ENCODE data around the gene TMEM267.
"Not testable (repeated sequence)": the region's sequence is repeated elsewhere in the genome, so short reads cannot be mapped to it uniquely, and the experiment has no call there.

The TMEM267 gene

DNA sequence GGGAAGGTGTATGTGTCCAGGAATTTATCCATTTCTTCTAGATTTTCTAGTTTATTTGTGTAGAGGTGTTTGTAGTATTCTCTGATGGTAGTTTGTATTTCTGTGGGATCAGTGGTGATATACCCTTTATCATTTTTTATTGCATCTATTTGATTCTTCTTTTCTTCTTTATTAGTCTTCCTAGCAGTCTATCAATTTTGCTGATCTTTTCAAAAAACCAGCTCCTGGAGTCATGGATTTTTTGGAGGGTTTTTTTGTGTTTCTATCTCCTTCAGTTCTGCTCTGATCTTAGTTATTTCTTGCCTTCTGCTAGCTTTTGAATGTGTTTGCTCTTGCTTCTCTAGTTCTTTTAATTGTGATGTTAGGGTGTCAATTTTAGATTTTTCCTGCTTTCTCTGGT, 42.1 kb downstream of the TMEM267 start:
- not testable (repeated sequence) for DNase-seq

DNA sequence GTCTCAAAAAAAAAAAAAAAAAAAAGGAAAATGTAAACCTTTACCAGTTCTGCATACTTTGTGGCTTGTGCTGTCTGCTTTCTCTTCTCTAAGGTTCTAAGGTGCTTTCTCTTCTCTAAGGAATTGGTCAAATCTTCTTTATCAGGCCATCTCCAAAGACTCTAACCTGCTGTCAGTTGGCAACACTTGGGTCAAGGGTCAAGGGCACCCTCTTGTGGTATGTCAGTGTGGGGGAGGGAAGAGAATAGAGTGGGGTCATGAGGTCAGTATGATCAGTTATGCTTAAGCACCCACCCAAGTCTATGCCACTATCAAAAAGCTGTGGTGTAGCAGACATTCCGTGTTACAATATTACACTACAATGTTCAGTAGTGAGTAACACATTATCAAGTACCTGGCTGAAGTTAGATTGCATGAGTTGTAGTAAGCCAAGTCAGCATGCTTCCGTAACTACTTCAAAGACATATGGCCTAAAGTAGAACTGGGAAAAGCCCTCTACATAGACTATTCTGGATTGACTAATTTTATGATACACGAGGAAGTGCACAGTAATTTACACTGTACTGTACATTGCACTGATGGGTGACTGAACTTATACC, 46.5 kb downstream of the TMEM267 start:
- DNase-seq: no peak

DNA sequence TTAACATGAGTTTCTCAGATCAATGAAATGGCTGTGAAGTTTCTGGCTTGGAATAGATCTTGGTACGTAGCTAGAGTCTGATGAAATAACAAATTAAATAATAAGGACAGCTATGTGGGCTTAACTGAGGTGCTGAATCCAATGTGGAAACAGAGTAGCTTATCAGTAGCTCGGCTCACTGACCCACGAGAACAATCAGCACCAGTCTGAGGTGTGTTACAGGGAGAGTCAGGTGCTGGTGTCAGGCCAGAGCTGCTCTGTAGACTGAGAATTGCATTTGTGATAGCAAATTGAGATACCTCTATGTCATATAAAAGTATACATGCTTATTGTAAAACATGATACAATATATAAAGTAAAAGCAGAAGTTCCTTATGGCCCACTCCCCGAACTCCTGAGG, 50.3 kb downstream of the TMEM267 start:
- no peak for DNase-seq

DNA sequence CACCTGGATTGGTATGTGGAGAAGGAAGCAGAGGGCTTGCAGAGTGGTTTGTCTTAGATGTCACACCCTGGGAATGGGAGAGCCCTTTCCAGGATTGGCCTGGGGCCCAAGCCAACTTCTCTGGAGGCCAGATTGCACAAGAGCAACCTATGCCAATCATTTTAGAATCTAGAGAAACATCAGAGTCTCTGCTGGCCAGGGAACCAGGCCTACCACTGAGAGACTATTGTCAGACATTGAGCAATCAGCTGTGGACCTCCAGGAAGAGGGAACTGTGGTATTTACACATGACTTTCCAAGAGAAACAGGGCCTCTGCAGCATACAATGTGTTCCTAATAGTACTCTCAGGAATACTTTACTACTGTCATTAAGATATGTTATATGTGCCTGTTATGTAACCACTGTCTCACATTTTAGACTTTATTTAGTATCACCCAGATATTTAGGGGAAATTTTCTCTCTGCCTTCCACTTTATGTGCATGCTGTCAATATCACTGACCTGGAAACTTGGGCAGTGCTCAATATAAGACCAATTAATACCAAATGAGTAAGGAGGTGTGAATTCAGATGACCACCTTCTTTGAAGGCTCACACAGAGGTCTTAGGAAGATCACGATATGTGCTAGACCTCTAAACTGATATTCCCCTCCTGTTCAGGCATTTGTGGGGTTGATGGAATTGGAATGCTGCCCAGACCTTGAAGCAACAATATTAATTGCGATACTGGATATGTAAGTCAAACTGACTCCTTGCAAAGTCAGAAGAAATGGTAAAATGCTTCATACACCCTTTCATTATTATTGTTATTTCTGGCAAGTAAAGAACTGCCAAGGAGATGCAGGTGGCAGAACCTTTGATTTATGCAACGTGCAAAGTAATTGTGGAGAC, 50.9 kb downstream of the TMEM267 start:
- DNase-seq: peak; percentile 7 to 28

DNA sequence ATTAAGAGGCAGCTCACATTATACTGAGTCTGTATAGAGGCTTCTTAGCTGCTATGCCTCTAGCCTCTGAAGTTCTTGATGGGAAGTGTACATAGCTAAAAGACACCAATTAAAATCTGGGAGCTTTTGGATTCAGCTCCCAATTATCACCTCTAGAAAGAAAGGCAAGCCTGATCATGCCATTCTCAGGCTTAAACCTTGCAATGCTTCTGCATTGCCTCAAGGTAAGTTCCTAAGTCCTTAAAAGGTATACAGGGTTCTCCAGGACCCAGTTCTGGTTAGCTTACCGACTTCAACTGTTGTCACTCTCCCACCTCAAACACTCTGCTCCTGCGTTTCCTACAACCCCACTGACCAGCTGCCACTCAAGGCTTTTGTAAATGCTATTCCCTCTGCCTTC, 54.0 kb downstream of the TMEM267 start:
- DNase-seq: no peak

DNA sequence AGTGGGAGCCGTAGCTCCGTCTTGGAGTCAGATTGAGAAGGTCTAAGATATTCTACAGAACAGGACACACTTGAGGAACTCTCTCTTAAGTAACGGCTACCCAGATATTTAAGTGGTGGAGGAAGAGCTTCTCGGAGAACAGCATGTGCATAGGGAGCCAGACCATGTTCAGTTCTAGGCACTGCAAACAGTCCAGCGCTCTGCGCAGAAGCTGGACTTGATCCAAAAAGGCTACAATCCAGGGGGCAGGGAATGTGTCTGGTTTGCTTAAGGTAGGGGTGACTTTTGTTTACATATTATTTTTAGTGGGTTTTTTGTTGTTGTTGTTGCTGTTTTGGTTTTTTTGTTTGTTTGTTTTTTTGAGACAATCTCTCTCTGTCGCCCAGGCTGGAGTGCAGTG, 54.6 kb downstream of the TMEM267 start:
- DNase-seq: no peak

DNA sequence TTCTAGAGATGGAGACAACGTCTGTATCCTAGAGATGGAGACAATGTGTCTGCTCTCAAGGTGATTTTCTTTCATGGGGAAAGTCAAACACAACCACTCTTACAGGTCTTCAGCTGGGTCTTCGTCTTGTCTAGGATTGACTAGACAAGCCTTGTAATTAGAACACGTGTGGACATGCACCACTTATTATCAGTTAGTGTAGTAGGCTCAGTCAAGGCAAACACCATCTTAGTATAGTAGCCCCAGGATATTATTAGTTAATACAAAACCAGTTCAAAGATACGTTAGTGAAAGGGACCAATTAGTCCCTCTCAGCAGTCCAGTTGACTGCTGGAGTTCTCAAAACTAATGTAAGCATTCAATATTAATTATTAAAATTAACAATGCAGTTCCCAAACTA, 56.4 kb downstream of the TMEM267 start:
- no peak for DNase-seq

DNA sequence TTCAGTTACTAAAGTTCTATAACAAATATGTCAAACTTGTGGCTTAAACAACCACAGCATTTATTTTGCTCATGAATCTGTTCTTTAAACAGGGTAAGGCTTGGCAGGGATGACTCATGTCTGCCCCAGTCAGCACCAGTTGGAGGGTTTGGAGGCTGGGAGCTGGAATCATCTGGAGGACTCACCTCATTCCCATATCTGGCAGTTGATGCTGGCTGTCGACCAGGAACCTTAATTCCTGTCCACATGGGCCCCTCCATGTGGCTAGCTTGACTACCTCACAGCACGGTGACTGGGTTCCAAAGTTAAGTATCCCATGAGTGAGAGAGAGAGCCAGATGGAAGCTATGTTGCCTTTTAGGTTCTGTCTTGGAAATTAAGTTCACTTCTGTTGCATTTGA, 57.7 kb downstream of the TMEM267 start:
- no peak for DNase-seq

DNA sequence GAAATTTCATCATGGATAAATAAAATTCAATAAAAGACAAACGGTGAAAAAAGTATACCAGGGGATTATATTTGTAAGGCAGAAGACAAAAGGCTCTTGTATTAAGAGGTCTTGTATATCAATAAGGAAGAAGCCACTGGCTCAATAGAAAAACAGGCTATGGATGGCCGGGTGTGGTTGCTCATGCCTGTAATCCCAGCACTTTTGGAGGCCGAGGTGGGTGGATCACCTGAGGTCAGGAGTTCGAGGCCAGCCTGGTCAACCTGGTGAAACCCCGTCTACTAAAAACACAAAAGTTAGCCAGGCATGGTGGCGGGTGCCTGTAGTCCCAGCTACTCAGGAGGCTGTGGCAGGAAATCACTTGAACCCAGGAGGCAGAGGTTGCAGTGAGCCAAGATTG, 60.6 kb downstream of the TMEM267 start:
- not testable (repeated sequence) for DNase-seq

DNA sequence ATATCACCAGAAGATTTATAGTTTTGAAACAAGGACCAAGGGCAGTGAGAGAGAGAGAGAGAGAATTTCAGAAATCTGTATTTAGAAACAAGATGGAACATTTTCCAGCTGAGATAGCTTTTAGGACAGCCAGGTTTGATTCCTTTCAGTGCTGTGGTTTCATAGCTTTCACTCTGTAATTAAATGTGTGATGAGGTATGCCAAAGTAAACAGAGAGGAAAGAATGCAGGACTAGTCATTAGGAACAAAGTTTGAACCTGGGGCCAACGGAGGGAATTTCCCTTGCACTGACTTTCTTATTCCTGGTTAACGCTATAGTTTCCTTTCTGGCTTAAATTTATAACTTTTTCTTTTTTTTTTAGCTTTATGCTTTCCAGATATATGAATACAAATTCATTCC, 61.5 kb downstream of the TMEM267 start:
- no peak for DNase-seq

DNA sequence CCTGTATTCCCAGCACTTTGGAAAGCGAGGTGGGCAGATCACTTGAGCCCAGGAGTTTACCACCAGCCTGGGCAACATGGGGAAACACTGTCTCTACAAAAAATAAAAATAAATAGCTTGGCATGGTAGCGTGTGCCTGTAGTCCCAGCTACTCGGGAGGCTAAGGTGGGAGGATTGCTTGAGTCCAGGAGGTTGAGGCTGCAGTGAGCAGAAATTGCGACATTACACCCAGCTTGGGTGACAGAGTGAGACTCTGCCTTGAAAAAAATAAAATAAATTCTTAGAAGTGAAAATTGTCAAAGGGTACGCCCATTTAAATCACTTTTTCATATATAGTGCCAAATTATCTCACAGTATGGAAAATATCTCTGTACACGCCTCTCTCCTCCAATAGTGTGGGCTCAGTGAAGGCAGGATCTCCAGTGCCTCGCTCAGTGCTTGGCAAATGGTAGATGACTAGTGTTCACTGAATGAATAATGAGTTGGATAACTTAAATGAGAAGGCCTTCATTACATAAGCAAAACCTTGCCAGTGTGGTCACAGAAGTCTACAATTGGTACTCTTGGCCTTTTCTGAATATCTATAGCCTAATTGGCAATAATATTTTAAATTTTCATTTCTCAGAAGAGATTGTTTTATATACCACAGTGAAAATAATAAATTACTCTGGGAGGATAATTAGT, 62.1 kb downstream of the TMEM267 start:
- no peak for DNase-seq

DNA sequence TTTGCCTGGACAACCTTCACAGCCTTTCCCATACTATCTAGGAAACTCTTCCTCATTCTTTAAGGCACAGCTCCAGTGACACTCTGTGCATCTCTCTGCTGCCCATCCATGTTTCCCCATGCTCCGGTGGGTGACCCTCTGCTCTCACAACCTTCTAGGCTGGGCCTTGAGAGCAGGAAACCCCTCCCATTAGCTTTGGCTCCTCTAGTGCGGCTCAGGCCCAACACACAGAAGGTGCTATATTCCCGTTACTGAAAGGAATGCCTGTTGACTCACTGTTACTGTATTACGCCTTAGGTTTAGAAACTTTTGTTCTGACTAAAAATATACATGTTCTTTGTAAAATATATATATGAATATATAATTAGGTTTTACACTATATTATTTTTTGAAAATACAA, 63.4 kb downstream of the TMEM267 start:
- DNase-seq: no peak

DNA sequence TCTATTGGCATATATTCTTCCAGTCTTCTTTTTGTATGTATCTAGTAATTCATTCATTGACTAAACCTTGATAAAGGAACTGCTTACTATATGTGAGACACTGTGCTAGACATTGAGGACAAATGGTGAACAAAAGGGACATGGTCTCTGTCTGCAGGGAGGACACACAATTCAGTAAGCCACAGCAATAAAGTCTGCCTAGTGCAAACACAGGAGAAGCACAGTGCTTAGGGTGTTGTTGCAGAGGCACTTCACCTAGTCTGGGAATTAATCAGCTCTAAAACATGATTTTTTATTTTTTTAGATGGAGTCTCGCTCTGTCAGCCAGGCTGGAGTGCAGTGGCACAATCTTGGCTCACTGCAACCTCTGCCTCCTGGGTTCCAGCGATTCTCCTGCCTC, 65.1 kb downstream of the TMEM267 start:
- DNase-seq: no peak

DNA sequence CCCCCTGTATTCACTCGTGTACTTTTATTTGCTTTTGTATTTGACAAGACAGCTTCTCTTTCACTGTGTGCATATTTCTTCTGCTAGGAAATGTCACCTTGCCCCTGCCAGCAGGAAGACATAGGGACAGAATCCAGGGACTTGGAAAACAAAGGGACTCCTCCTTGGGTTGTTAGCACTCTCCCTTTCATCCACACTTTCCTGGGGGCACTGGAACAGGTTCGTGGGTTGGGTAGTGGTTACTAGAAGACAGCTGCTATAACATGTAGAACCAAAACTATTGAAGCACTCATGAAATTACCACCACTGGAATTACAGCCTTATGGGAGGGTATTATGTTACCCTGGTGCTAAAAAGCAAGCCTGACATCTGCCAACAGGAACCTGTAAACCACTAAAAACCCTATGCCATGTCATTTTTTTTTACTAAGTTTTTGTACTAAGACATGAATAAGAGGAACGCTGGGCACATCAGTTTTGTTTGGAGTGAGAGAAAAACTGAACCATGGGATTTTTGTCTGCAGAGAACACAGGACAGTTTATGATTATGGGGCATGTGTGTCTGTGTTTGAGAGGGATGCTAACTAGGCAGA, 66.8 kb downstream of the TMEM267 start:
- no peak for DNase-seq

DNA sequence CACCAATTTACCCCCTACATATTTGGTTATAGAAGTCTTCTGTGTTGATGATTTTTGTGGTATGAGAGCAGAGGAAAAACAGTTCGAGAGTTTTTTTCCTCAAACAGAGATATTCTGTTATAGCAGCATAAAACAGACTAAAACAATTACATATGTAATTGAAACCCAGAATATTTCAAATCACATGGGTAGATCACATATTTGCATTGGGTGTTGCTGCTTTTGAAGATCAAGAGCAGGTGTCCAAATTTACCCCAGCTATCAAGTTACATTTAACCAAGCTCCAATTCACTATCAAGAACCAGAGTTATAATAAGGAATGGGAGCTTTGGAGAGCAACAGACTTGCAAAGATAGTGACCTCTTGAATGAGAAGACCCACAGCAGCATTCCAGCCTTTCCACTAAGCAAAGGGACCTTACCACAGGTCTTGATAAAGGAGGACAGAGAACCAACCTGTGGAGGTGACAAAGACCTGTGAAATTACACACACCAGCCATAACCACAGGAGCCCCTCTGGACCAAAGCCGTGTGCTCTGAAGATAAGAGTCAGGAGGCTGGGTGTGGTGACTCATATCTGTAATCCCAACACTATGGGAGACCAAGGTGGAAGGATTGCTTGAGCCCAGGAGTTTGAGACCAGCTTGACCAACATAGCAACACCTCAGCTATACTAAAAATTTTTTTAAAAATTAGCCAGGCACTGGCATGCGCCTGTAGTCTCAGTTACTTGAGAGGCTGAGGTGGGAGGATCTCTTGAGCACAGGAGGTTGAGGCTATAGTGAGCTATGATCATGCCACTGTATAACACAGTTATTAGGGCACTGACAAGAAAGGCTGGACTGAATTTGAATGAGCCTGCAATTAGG, 67.5 kb downstream of the TMEM267 start:
- DNase-seq: no peak

DNA sequence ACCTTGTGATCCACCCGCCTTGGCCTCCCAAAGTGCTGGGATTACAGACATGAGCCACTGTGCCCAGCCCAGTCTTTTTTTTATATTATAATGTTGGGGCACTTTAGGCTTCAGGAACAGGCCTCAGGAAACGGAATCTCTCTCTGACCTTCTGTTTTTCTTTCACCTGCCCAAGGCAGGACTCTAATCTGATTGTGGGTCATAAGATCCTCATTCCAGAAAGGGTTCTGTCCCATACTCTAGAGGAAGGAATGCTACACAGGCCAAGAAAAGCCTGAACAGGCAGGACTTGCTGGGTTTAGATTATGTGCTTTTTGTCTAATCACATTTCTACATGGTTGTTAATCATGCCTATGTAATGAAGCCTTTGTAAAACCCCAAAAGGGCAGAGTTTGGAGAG, 69.7 kb downstream of the TMEM267 start:
- no peak for DNase-seq

DNA sequence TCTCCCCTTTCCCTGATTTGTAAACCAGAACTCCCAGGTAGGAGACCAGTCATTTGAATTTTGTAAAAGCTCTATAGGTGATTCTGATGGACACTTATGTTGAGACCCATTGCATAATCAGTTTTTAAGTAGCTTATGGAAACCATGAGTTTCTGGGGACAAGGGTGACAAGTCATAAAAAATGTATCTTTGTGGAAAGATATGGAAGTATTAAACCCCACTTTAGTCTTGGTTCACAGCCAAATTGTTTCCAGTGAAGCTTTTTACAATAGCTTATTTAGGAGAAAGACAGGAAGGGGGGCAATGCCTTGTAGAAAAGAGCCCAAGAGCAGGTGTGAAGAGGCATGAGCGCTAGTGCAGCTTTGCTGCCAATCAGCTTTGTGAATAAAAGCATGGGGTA, 71.0 kb downstream of the TMEM267 start:
- no peak for DNase-seq

DNA sequence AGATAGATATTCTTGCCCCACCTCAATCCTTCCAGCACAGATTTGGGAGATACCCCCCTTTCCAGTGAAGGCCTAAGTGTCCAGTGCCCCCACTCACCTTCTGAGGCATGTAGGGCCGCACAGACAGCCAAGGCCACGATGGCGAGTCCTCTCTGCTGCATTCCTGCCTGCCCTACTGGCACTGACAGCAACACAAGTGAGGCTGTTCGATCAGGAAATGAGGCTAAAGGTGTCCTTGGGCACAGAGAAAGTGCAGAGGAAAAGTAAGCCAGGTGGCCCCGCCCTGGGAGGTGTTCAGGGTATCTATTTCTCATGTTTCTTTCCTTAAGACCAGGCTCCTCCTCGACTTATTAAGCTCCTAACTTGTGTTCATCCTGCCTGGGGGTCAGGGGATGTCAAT, 71.5 kb downstream of the TMEM267 start, which contains the start of gene CCL28:
Gene CCL28, minus strand, starts transcription at position 236 of the 400 bp plus-strand sequence. Its CDS starts 75 bp downstream, at position 161.
- no peak for DNase-seq

DNA sequence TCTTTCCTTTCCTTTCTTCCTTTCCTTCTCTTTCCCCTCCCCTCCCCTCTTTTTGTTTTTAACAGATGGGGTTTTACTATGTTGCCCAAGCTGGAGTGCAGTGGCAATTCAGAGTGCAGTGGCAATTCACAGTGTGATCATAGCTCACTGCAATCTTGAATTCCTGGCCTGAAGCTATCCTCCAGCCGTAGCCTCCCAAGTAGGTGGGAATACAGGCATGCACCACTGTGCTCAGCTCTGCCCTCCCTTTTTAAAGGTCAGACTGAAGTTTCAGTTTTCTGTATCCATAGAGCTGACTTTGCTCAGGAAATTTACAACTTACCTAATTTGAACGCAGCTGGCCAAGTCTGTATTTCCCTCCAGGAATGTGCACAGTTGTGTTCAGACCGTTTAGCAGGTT, 72.2 kb downstream of the TMEM267 start:
- no peak for DNase-seq

DNA sequence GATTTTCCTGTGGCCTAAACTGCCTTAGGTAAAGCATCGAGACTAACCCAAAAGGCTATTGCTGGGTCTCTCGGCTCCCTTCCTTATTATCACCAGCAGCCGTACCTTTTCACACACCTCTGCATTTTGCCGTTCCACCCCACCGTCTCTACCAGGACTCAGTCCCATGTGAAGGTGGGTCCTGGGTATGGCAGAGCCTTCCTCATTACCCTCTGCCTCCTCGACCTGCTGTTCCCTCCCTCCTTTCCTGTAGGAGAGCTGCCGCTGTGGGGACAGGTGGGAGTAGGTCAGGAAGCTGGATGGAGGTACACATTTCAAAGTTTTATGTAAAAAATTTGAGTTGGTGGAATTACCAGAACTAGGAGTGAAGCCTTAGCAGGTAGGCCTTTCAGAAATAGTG, 73.3 kb downstream of the TMEM267 start:
- DNase-seq: no peak

DNA sequence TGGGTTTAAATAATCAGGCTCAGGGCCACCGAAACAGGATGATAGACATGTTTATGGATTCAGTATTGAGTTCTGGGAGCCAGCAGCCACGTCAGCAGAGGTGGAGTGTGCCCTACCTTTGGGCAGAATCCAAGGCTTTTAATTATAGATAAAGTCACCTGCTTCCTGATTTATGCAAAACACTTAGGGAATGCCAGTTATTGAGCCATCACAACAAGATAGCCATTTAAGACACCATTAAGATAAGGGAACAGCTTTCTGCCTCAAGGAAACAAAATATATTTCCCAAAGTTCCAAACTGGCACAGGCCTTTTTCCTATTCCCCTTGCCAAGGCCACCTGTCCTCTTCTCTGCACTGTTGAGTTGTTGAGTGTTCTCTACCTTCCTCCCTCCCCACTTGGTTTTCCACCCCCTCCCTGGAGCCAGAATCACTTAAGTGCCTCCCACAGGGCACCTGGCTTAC, 73.8 kb downstream of the TMEM267 start:
- DNase-seq: no peak

DNA sequence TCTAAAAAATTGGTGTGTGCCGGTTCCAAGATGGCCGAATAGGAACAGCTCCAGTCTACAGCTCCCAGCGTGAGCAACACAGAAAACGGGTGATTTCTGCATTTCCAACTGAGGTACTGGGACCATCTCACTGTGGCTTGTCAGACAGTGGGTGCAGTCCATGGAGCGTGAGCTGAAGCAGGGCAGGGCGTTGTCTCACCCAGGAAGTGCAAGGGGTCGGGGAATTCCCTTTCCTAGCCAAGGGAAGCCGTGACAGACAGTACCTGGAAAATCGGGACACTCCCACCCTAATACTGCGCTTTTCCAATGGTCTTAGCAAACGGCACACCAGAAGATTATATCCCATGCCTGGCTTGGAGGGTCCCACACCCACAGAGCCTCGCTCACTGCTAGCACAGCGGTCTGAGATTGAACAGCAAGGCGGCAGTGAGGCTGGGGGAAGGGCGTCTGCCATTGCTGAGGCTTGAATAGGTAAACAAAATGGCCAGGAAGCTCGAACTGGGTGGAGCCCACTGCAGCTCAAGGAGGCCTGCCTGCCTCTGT, 81.1 kb downstream of the TMEM267 start:
- not testable (repeated sequence) for DNase-seq

Measured in Kasumi-1 (cell line).